ENCODE data around the gene ZNF580.

The ZNF580 gene, protein sequence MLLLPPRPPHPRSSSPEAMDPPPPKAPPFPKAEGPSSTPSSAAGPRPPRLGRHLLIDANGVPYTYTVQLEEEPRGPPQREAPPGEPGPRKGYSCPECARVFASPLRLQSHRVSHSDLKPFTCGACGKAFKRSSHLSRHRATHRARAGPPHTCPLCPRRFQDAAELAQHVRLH

DNA sequence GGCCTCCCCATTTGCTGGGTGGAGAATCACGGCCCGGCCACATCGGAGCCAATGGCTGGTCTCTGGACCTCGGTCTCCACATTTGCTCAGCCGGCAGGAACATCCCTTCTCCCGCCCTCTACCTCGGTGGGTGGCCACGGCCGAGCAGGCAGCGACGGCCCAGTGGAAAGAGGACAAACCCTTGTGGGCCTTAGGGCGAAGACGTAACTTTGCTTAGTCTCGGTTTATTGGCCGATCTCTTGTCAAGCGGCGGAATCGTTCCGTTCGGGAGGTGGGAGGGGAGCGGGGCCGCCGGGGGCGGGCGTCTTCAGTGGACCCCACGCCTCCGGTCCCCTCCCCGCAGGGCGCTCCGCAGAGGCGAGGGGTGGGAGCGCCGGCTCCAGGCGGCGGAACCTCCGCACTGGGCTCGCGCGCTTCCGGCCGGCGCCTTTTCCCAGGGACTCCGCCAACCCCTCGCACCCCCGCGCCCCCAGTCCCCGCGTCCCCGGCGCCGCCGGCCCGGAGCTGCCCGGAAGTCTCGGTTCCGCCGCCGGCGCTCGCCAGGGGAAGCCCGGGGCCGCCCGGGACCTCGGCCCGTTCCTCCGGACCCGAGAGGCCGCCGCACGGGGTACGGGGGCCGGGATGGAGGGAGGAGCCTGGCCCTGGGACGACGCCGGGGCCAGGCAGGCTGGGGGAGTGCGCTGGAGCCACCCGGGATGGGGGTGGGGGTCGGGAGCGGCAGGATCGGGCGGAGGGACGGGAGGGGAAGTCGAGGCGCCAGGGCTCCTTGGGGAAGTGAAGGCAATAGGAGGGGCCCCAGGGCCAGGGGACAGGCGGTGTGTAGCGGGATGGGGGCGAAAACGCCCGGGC lies at the start of gene ZNF580:
Gene ZNF580, plus strand, starts transcription at position 426 of the 849 bp plus-strand sequence. CDS start 1,507 bp downstream, outside the sequence.
- peak; percentile 79 for DNase-seq

DNA sequence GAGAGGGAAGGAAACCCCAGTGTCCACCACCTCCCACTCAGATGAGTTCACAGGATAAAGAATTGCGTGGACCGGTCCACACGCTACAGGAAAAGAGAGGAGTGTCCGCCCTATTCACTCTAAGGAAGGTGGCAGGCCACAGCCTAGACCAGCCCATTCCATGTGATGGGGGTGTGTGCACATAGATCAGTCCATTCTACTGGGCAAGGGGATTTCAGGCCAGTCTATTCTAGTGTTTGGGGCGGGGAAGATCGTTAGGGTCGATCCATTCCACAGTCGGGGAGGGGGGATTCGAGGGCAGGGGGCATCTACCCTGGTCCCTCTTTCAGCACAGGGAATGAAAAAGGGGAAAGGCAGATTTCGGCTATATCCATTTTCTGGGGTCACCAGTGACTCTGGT lies 49.2 kb upstream of the ZNF580 start:
- DNase-seq = no peak

DNA sequence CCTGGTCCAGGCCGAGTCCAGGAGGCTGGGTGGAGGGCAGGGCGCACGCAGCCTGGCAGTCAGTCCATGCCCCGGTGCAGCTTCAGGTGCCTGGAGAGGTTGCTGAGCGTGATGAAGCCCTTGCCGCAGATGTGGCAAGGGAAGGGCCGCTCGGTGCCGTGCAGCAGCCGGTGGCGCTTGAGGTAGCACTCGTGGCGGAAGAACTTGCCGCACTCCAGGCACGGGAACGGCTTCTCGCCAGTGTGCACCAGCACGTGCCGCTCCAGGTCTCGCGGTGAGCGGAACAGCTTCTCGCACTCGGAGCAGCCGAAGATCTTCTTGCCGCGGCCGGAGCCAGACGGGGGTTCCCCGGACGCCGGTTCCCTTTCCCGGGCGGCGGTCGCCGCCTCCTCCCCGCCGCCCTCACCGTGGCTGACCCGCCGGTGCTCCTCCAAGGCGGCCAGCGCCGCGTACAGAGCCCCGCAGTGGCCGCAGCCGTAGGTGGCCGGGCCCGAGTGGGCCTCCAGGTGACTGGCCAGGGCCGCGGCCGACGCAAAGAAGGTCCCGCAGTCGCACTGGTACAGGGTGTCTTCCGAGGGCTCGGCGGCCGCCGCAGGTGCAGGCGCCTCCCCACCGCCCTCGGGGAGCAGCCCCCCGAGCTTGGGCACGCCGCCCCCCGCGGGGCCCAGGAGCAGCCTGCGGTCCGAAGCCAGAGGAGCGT lies 48.3 kb upstream of the ZNF580 start:
- no peak for DNase-seq

DNA sequence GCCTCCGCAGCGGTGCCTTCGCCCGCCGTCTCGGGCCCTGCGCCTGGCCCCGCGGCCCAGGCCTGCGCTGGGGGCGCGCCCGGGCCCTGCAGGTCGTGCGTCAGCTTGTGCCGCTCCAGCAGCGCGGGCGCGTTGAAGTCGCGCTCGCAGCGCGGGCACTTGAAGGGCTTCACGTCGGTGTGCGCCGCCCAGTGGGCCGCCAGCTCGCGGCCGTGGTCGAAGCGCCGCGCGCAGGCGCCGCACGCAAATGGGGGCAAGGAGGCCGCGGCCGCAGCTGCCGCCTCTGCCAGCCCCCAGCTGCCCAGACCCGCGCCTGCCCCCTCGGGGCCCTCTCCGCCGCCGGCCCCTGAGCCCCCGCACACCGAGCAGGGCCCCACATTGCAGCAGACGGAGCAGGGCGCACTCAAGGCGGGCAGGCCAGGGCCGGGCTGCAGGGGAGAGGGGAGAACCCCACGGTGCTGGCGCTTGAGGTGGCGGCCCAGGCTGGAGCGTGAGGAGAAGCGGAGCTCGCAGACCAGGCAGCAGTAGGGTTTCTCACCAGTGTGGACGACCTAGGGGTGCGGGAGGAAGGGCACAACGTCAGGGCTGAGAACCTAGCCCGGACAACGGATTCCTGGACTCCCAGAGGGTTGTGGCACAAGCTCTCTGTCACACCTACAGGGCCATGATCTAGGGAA lies 47.6 kb upstream of the ZNF580 start:
- DNase-seq = no peak

DNA sequence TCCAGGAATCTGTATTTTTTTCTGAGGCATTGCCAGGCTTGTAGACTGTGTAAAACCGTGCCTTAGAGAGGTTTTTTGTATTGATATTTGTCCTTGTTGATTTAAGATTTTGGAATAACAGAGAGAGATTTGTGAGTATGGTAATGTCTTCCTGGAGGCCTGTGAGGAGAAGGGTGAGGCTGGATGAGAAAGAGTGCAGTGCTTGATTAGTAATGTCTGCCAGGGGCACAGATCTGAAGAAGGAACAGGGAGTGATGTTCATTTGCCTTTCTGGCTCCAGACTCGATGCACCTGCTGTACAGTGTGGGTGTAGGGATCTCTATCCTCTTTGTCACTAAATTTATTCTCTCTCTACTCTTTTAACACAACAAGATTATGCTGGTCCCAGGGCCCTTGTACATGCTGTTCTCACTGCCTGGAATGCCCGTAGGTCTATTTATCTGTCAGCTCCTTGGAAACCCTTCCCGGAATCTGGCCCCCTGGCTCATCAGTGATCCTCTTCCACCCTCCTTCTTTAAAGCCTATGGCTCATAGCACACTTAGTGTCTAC lies 45.7 kb upstream of the ZNF580 start:
- DNase-seq = no peak

DNA sequence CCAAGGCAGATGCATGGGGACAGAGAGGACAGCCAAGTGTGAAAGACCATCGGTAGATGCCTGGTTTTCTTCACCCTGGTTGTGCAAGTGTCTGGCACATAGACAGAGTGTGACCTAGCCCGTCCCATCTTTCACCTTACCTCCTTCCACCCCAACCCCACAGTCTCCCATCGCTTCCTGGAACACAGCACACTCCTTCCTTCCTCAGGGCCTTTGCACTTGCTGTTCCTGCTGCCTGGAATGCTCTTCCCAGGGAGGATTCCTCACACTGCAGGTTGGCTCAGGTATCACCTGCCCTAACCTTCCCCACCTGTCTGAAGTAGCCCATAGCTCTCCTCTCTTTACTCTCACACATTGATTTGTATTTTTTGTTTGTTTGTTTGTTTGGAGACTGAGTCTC lies 44.5 kb upstream of the ZNF580 start:
- DNase-seq = no peak

DNA sequence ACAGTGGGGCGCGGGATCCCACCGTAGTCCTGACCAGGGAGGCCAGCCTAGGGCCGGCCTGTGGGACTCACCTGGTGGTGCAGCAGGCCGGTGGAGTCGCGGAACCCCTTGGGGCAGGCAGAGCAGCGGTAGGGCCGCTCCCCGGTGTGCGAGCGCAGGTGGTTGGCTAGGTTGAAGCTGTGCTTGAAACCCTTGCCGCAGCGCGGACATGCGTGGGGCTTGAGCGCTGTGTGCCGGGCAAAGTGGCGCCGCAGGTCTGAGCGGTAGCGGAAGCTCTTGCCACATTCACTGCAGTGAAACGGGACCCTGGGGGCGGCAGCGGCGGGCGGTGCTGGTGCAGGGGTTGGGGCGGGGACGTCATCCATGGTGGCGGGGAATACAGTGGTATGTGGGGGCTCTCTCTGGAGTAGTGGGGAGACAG lies 43.3 kb upstream of the ZNF580 start:
- no peak for DNase-seq

DNA sequence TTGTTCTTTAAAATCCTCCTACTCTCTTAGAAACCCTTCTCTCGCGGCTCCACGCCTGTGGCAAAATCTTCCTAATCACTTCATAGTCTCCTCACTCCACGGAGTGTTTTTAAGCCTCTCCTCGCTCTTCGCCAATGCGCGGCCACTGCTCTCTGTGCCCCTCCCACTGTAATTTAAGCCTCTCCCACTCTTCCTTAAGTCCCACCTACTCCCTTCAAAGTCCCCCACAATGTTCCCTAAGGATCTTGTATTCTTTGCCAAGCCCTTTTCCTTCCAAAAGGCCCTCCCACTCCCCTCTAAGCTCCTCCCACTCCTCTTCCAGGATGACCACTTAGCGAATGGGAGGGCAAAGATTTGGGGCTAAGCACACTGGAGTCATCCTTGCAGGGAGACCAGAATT lies 42.8 kb upstream of the ZNF580 start:
- no peak for DNase-seq

DNA sequence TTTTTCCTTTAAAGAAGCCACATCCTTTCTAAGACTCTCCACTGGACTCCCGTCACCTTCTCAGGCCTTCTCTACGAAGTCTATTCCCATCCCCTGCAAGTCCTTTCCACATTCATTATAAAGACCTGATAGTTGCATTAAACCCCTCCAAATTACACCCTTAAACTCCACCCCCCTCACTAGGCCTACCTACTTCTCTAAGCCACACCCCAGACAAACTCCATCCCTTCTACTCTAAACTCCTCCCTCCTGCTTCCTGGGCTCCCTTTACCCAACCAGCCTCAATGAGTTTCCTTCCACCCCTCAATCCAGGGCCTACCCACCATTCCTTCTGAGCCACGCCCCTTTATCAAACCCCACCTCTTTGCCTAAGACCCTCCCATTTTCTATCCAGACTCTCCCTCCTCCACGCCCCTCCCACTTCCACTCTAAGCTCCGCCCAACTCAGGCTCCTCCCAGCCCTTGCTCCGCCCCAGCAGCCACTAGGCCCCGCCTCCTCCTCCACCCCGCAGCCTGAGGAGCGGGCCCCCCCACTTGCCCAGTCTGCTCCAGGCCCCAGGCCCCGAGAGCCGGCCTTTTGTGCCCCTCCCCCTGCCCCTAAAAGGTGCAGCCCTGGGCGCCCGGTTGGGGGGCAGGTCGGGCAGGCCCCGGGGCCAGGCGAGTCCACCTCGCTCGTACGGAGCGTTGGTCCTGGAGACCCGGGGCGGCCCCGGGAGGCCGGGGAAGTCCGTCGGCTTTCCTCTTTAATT lies 41.9 kb upstream of the ZNF580 start:
- peak; percentile 97 for DNase-seq

DNA sequence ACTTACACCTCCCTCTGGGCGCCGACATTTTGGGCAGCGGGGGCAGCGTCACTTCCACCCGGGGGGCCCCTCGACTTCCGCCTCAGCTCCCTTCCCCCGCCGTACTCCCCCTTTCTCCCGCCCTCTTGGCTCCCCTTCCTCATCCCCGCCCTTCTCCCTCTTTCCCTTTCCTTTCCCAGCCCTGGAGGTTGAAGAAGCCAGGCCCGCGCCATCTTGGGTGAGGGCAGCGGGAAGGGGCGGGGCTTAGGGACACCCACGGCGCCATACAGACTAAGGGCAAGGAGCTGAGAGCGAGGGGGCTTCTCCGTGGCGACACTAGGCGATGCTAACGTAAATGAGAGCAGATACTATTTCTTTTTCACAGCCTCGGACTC lies 41.3 kb upstream of the ZNF580 start, which contains the start of gene FIZ1:
Gene FIZ1, minus strand, starts transcription at position 50 of the 374 bp plus-strand sequence. CDS start 1,652 bp downstream, outside the sequence.
- peak; percentile 97 for DNase-seq

DNA sequence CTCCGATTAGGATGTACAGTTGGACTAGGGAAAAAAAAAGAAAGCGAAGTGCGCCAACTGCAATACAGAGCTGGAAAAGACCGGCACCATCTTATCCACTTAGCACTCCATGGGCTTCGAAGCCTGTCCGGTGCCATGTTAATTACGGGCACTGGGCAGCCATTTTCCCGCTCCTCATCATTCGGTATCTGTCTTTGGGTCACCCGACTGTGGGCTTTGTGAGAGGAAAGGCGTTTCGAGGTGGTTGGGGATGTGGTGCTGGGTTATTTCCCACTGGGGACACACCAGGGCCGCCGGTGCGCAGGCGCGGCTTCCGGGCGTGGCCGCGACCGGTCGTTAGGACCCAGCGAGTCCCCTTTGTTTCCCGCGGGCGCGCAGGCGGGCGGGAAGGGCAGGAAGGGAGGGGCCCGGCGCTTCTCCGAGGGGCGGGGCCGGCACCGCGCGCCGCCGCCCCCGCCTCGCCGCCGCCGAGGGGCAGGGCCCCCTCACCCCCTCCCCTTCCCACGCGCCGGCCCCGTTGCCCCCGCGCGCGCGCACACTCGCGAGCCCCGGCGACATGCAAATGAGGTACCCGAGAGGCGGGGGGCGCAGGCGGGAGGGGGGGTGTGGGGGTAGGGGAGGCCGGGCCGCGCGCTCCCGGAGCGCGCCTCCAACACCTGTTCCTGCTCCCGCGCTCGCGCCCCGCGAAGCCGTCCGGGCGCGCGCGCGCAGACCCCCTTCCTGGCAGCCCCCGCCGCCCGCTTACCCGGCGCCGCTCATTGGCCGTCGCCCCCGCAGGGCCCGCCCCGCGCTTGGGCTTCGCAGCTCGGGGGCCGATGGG lies 40.8 kb upstream of the ZNF580 start, which contains the start of gene ZNF524:
Gene ZNF524, plus strand, starts transcription at position 447 of the 820 bp plus-strand sequence. CDS start 1,825 bp downstream, outside the sequence.
- peak; percentile 85 for DNase-seq

DNA sequence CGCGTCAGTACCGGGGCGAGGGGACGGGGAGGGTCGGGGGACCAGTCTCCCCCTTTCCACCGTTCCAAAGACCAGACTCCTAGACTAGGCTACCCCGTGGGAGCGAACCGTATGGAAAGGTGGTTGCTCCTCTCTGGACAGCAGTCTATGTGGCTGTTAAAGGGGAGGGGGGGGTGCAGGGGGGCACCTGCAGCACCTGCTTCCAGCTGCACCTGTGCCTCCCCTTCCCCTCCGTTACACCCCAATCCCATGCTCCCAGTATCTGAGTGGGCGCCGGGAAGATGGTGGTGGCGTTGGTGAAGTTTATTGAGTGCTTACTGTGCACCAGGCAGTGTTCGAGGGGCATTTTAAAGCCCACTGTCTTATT lies 40.2 kb upstream of the ZNF580 start:
- DNase-seq = no peak

DNA sequence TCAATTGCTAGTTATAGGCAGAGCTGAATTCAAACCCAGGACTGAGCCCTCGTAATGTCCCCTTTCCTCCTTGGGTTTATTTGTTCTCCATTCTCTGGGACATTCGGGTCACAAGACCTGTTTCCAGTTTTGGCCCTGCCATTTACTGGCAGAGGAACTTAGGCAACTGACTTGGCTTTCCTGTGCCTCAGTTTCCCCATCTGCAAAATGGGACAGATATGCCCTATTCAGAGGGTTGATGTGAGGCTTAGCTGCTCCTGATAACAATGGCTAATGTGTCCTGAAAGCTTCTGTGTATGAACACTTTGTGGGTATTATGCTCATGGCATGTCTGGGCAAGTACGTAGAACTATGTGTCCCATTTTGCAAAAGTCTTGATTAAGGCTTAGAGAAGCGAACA lies 39.7 kb upstream of the ZNF580 start:
- no peak for DNase-seq

DNA sequence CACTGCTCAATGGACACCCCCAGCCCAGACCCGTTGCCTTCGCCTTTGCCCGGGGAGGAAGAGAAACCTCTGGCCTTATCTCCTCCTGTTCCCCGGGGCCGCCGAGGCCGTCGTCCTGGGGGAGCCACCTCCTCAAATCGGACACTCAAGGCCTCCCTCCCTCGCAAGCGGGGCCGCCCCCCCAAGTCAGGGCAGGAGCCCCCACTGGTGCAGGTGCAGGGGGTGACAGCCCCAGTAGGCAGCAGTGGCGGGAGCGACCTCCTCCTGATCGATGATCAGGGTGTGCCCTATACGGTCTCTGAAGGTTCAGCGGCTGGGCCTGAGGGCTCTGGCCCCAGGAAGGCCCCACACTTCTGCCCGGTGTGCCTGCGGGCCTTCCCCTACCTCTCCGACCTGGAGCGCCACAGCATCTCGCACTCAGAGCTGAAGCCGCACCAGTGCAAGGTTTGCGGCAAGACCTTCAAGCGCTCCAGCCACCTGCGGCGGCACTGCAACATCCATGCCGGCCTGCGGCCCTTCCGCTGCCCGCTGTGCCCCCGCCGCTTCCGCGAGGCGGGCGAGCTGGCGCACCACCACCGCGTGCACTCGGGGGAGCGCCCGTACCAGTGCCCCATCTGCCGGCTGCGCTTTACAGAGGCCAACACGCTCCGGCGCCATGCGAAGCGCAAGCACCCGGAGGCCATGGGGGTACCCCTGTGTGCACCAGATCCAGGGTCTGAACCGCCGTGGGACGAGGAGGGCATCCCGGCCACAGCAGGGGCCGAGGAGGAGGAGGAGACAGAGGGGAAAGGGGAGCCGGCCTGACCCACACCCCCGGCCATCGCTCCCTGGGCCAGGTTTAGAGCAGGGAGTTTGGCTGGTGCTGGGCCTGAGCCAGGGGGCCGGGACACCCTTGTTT lies 38.4 kb upstream of the ZNF580 start:
- DNase-seq = no peak

DNA sequence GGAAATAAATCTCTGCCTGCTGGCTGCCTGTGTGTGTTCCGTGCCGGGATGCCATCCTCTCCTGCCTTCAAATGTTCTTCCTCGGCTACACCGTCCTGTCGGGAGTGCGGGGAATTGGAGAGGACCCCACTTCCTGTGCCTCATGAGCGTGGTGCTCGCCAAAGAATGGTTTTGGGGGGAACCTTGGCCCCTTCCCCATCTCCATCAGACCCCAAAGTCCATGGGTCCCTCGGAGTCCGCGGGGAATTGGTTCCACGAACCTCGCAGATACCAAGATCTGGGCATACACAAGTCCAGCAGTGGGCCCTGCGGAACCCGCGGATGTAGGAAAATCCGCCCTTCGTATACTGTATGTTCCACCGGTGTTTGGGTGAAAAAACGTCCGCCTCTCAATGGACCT lies 37.7 kb upstream of the ZNF580 start:
- no peak for DNase-seq

DNA sequence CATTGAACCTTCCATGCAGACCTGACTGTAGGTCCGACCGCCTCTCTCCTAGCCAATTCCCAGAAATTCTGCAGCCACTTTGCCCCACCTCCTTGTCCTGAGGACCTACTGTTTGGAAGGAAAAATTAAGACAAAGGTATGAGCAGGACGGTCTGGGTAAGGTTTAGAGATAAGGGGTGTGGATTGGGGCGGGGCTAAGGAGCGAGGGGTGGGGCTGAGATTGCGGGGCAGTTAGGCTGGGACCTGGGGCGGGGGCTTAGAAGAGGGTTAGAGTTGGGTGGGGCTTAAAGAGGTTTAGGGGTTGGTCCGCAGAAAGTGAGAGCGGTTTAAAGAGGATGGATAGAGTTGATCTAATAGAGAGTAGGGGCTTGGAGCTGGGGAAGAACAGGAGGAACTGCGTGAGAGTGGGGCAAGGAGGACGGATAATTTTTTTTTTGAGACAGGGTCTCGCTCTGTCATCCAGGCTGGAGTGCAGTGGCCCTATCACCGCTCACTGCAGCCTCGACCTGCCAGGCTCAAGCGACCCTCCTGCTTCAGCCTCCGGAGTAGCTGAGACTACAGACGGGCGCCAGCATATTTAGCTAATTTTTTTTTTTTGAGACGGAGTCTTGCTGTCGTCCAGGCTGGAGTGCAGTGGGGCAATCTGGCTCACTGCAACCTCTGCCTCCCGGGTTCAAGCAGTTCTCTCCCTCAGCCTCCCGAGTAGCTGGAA lies 37.1 kb upstream of the ZNF580 start:
- DNase-seq = no peak

DNA sequence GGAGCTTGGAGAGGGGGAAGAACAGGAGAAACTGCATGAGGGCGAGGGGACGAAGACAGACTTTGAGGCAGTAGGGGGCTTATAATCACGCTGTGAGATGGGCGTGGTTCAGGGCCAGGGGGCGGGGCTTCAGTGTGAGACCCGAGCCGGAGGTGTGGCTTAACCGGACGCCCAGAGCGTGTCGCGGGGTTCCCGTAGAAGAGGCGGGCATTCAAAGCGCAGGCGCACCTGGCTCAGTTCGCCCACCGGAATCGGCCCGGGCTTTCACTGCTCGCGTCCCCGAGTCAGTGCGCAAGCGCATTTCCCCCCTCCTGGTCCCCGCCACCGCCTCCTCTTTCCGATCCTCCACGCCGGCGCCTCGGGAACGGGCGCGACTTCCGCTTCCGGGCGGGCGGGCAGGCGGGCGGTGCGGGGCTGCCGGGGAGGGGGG lies 35.6 kb upstream of the ZNF580 start:
- DNase-seq = peak; percentile 99

DNA sequence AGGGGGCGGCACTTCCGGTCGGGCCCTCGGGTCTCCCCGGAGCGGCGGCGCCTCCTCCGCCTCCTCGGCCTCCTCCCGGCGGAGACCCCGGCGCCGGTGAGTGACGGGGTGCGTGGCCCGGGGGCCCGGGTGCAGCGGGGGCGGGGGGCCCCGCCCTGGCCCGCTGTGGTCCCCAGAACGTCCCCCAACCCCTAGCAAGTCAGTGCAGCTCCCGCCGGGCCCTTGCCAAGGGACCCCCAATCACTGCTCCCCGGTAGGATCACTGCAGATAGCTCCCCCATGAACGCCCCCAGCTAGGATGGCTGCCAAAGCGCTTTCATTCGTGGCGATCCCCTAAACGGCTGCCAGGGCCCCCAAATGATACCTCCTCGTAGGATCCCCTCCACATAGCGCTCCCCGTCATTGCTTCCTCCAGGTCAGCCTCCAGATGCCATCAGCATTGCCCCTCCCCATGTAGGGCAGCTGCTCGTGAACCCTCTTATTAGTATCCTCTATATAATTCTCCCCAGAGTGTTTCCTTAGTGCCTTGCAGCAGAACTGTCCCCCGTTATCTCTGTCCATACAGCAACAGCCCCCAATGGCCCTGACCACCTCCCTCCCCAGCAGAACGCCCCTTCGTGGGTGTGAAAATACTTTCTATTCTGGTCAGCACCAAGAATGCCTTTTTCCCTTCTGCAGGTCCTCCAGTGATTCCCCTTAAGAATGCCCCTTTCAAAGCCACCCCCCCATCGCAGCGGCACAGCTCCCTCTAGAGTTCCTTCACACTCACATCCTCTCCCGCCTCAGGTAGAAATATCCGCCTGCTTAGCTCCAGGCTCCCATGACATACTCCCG lies 34.9 kb upstream of the ZNF580 start, which contains the start of gene ZNF865:
Gene ZNF865, plus strand, starts transcription at position 11 of the 834 bp plus-strand sequence. CDS start 7,972 bp downstream, outside the sequence.
- peak; percentile 80 for DNase-seq
